GM12878 (cell line): ENCODE results near the gene EMP1. TPM values are rescaled to one million over a fixed set of nuclear protein-coding genes. Genes with fewer than 3 reads are reported as not detected.

Experiments used
- ATAC-seq: fragments of 200-7000 bp; cut with Tn5 transposase; 3 replicates; pipeline ENCODE4 v1.9.1; 2020; ENCODE audit warnings: mild to moderate bottlenecking, moderate library complexity
- BruUV-seq: library from RNA; stranded (reverse); fragments of 400-500 nt; replicated peaks from 2 replicates; lab custom pipeline; 2021; lab: Mats Ljungman, UMichigan
- CTCF ChIA-PET: fragments of 300-600 bp; sonication (Branson Sonifier 250); formaldehyde crosslinking; extraction: SDS; loops from one replicate; lab custom pipeline; 2021; ENCODE audit warnings: inconsistent platforms; lab: Yijun Ruan, JAX
- POLR2A ChIA-PET: fragments of 350-600 bp; formaldehyde crosslinking; extraction: SDS; loops from one replicate; lab custom pipeline; 2021; ENCODE audit warnings: inconsistent platforms; lab: Charles Lee
- RAD21 ChIA-PET: fragments of 300-600 bp; sonication (Branson Sonifier 250); formaldehyde crosslinking; loops from one replicate; lab custom pipeline; 2023; ENCODE audit warnings: antibody characterized with exemption; ENCODE audit not compliant: unreplicated experiment; lab: Charles Lee
- SMC1A ChIA-PET: fragments of 300-600 bp; sonication (Branson Sonifier 250); formaldehyde crosslinking; loops from one replicate; lab custom pipeline; 2023; ENCODE audit not compliant: unreplicated experiment, uncharacterized antibody; lab: Charles Lee
- DNase-seq: peaks from one replicate; pipeline ENCODE4 v3.0.0-alpha.2; 2011; ENCODE audit warnings: low read depth, low spot score
- FAIRE-seq: peaks from 3 replicates; lab custom pipeline; 2011; peaks lifted over from hg19 to GRCh38; lab: Jason Lieb, UNC
- H2AFZ ChIP-seq: 2 replicates; pipeline ENCODE4 v1.6.0; 2011; ENCODE audit warnings: low read depth, low read length, control low read depth; ENCODE audit not compliant: control insufficient read depth
- H3K27ac ChIP-seq: 2 replicates; pipeline ENCODE4 v1.5.1; 2011; ENCODE audit warnings: control low read depth; ENCODE audit not compliant: control insufficient read depth, insufficient read depth
- H3K27me3 ChIP-seq, 2 experiments: replicated peaks in 1 of 2; 2 replicates each; pipeline versions ENCODE4 v1.6.0 to v1.6.1; 2011; ENCODE audit warnings: low read length in 1 of 2; ENCODE audit not compliant: control insufficient read depth in 2 of 2, insufficient read depth in 2 of 2
- H3K36me3 ChIP-seq, 2 experiments: 2 replicates each; pipeline ENCODE4 v1.5.1; 2011; ENCODE audit warnings: low read length in 1 of 2; ENCODE audit not compliant: control insufficient read depth in 2 of 2, insufficient read depth in 2 of 2
- H3K4me1 ChIP-seq: 2 replicates; pipeline ENCODE4 v1.6.1; 2011; ENCODE audit warnings: mild to moderate bottlenecking, low read length, moderate library complexity, mixed read lengths; ENCODE audit not compliant: control insufficient read depth, insufficient read depth
- H3K4me2 ChIP-seq: 2 replicates; pipeline ENCODE4 v1.6.0; 2011; ENCODE audit warnings: control low read depth; ENCODE audit not compliant: control insufficient read depth, insufficient read depth
- H3K4me3 ChIP-seq: fragments of 200-600 bp; sonication (generic); 2 replicates; pipeline ENCODE4 v1.5.1; 2016
- H3K79me2 ChIP-seq: 2 replicates; pipeline ENCODE4 v1.6.0; 2011; ENCODE audit warnings: low read length; ENCODE audit not compliant: control insufficient read depth, insufficient read depth
- H3K9ac ChIP-seq: 2 replicates; pipeline ENCODE4 v1.8.0; 2011; ENCODE audit warnings: low read length, control low read depth, mixed read lengths; ENCODE audit not compliant: control insufficient read depth, insufficient read depth
- H3K9me3 ChIP-seq: replicated peaks from 3 replicates; pipeline ENCODE4 v1.5.1; 2011; ENCODE audit warnings: mild to moderate bottlenecking, low read length; ENCODE audit not compliant: control insufficient read depth, insufficient read depth
- H4K20me1 ChIP-seq: 2 replicates; pipeline ENCODE4 v1.6.0; 2011; ENCODE audit not compliant: control insufficient read depth, insufficient read depth
- BMI1 ChIP-seq: fragments of 450-650 bp; IDR thresholded peaks from 2 replicates; pipeline ENCODE4 v1.6.1; 2016; ENCODE audit warnings: mild to moderate bottlenecking, moderate library complexity, borderline replicate concordance
- ELK1 ChIP-seq: IDR thresholded peaks from 2 replicates; pipeline ENCODE4 v1.6.1; 2012; ENCODE audit warnings: low read depth, low read length, improper control_type of control experiment
- HCFC1 ChIP-seq: fragments of 150-350 bp; IDR thresholded peaks from 2 replicates; pipeline ENCODE4 v1.6.1; 2014; ENCODE audit warnings: low read length
- HDAC6 ChIP-seq: fragments of 200-600 bp; sonication (generic); IDR thresholded peaks from one replicate; pipeline ENCODE4 v1.8.0; 2017; ENCODE audit warnings: antibody characterized with exemption; ENCODE audit not compliant: unreplicated experiment
- IKZF1 ChIP-seq: fragments of 450-650 bp; conservative IDR thresholded peaks from 2 replicates; pipeline ENCODE4 v1.6.1; 2017; ENCODE audit warnings: antibody characterized with exemption, mild to moderate bottlenecking
- NFYA ChIP-seq: IDR thresholded peaks from 2 replicates; pipeline ENCODE4 v1.6.1; 2011; ENCODE audit warnings: low read depth, mild to moderate bottlenecking, low read length, improper control_type of control experiment, borderline replicate concordance
- POLR2A ChIP-seq: IDR thresholded peaks from 2 replicates; pipeline ENCODE4 v1.6.1; 2011; ENCODE audit warnings: low read depth, mild to moderate bottlenecking, low read length
- STAT3 ChIP-seq: IDR thresholded peaks from 2 replicates; pipeline ENCODE4 v1.6.1; 2011; ENCODE audit warnings: low read depth, low read length, improper control_type of control experiment
- SUPT20H ChIP-seq: IDR thresholded peaks from 2 replicates; pipeline ENCODE4 v1.6.1; 2011; ENCODE audit warnings: low read depth, mild to moderate bottlenecking, low read length, moderate library complexity, borderline replicate concordance; ENCODE audit not compliant: control insufficient read depth
- TAF1 ChIP-seq: IDR thresholded peaks from 2 replicates; pipeline ENCODE4 v1.6.1; 2011; ENCODE audit warnings: mild to moderate bottlenecking, low read depth, low read length, borderline replicate concordance
- ZBED1 ChIP-seq: IDR thresholded peaks from 2 replicates; pipeline ENCODE4 v1.6.1; 2016; ENCODE audit warnings: borderline replicate concordance
- ZZZ3 ChIP-seq: IDR thresholded peaks from 2 replicates; pipeline ENCODE4 v1.6.1; 2011; ENCODE audit warnings: low read depth; ENCODE audit not compliant: control insufficient read depth, insufficient read length
- WGBS: methylation state at CpG from one replicate; pipeline ENCODE4 v1.1.6; 2016; ENCODE audit warnings: low lambda C conversion rate; ENCODE audit not compliant: insufficient replicate concordance, insufficient coverage; ENCODE audit errors: missing lambda C conversion rate; 5-methylcytosine and 5-hydroxymethylcytosine counted together
- in situ Hi-C: fragments of 300-500 bp; cut with MboI; formaldehyde crosslinking; loops from 9 replicates; pipeline ENCODE4 v1.14.3; 2018; ENCODE audit warnings: mixed read lengths
- intact Hi-C: fragments of 100-400 bp; cut with micrococcal nuclease; formaldehyde crosslinking; loops from one replicate; pipeline ENCODE4 v1.14.2; 2022; ENCODE audit not compliant: unreplicated experiment
- polyA plus RNA-seq, 11 experiments: library from polyadenylated mRNA; depleted of rRNA in 4 of 11; unstranded in 6 of 11; stranded (reverse) in 5 of 11; fragments of >200 nt; fragmentation: Nextera tagmentation in 4 of 11; fragmentation: Illumina TruSeq in 1 of 11; extraction: Ambion mirVana in 4 of 11; extraction: Trizol in 1 of 11; gene quantifications; 1 replicate in 1 of 11; 2 replicates in 10 of 11; pipeline versions ENCODE4 v1.2.1 to v1.2.3, GENCODE V29; 2011 to 2016; ENCODE audit warnings: inconsistent platforms in 2 of 11, missing spikeins in 2 of 11, low read depth in 1 of 11
- total RNA-seq, 4 experiments: library from RNA; depleted of rRNA in 3 of 4; stranded (reverse); fragments of >200 nt in 3 of 4; fragmentation: Illumina TruSeq in 1 of 4; extraction: Trizol in 1 of 4; gene quantifications; 2 replicates each; pipeline versions ENCODE4 v1.2.1 to v1.2.3, GENCODE V29; 2013 to 2021
- TF ChIP-seq, protein P1 (sequence below): IDR thresholded peaks from 2 replicates; pipeline ENCODE4 v1.6.1; 2012; ENCODE audit warnings: improper control_type of control experiment, low read depth, low read length; ENCODE audit not compliant: insufficient replicate concordance
- TF ChIP-seq, protein P2 (sequence below): fragments of 450-650 bp; IDR thresholded peaks from 2 replicates; pipeline ENCODE4 v1.6.1; 2017; ENCODE audit warnings: mild to moderate bottlenecking, moderate library complexity

Gene EMP1
- total and polyA plus RNA-seq, 10 of the 15 experiments (the other 5 are each of a cell fraction or from before 2014, with no cell fraction given): 0.09 to 0.90 (median 0.25) TPM; not detected in 1

GRCh38 chr12:13248964-13249363 lies 52.4 kb downstream of the EMP1 start:
- H3K9me3 ChIP-seq: no peaks in the 10 kb centered on the region
- in situ Hi-C loops: no loop called here
- BruUV-seq: no TSS peak
- DNase-seq (no peak), ATAC-seq (no peak), FAIRE-seq (no peak)
- no peaks in the 10 kb centered on the region for H3K4me1 ChIP-seq
- H4K20me1 ChIP-seq: no peaks in the 10 kb centered on the region
- ChIA-PET POLR2A (no interaction called here), SMC1A (no interaction called here), CTCF (interaction anchor here (0.7 kb wide), 1 partner anchor 386 kb away, joined by 3 read pairs; no protein-coding TSS in a partner anchor), RAD21 (no interaction called here)
- H2AFZ ChIP-seq: no peak overlapping the region
- H3K27ac ChIP-seq: no peak overlapping the region
- H3K79me2 ChIP-seq: no peaks in the 10 kb centered on the region
- peaks cover 1 to 5% of the 10 kb centered on the region in 2 experiments; a peak in 1 of 4 replicates for H3K27me3 ChIP-seq
- H3K36me3 ChIP-seq: no peaks in the 10 kb centered on the region
- 0% methylated on average over 1 of the region's 1 CpG for WGBS
- H3K4me2 ChIP-seq: no peak overlapping the region
- H3K4me3 ChIP-seq: no peak overlapping the region
- intact Hi-C loops: no loop called here
- H3K9ac ChIP-seq: no peak overlapping the region
- TF ChIP-seq NFYA (no peak), HDAC6 (no peak), ZBED1 (no peak), HCFC1 (no peak), BMI1 (no peak), ZZZ3 (no peak), STAT3 (no peak), IKZF1 (no peak), SUPT20H (no peak), POLR2A (no peak), ELK1 (no peak), TAF1 (no peak)
- TF ChIP-seq, protein P1, sequence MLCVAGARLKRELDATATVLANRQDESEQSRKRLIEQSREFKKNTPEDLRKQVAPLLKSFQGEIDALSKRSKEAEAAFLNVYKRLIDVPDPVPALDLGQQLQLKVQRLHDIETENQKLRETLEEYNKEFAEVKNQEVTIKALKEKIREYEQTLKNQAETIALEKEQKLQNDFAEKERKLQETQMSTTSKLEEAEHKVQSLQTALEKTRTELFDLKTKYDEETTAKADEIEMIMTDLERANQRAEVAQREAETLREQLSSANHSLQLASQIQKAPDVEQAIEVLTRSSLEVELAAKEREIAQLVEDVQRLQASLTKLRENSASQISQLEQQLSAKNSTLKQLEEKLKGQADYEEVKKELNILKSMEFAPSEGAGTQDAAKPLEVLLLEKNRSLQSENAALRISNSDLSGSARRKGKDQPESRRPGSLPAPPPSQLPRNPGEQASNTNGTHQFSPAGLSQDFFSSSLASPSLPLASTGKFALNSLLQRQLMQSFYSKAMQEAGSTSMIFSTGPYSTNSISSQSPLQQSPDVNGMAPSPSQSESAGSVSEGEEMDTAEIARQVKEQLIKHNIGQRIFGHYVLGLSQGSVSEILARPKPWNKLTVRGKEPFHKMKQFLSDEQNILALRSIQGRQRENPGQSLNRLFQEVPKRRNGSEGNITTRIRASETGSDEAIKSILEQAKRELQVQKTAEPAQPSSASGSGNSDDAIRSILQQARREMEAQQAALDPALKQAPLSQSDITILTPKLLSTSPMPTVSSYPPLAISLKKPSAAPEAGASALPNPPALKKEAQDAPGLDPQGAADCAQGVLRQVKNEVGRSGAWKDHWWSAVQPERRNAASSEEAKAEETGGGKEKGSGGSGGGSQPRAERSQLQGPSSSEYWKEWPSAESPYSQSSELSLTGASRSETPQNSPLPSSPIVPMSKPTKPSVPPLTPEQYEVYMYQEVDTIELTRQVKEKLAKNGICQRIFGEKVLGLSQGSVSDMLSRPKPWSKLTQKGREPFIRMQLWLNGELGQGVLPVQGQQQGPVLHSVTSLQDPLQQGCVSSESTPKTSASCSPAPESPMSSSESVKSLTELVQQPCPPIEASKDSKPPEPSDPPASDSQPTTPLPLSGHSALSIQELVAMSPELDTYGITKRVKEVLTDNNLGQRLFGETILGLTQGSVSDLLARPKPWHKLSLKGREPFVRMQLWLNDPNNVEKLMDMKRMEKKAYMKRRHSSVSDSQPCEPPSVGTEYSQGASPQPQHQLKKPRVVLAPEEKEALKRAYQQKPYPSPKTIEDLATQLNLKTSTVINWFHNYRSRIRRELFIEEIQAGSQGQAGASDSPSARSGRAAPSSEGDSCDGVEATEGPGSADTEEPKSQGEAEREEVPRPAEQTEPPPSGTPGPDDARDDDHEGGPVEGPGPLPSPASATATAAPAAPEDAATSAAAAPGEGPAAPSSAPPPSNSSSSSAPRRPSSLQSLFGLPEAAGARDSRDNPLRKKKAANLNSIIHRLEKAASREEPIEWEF: no peak
- TF ChIP-seq, protein P2, sequence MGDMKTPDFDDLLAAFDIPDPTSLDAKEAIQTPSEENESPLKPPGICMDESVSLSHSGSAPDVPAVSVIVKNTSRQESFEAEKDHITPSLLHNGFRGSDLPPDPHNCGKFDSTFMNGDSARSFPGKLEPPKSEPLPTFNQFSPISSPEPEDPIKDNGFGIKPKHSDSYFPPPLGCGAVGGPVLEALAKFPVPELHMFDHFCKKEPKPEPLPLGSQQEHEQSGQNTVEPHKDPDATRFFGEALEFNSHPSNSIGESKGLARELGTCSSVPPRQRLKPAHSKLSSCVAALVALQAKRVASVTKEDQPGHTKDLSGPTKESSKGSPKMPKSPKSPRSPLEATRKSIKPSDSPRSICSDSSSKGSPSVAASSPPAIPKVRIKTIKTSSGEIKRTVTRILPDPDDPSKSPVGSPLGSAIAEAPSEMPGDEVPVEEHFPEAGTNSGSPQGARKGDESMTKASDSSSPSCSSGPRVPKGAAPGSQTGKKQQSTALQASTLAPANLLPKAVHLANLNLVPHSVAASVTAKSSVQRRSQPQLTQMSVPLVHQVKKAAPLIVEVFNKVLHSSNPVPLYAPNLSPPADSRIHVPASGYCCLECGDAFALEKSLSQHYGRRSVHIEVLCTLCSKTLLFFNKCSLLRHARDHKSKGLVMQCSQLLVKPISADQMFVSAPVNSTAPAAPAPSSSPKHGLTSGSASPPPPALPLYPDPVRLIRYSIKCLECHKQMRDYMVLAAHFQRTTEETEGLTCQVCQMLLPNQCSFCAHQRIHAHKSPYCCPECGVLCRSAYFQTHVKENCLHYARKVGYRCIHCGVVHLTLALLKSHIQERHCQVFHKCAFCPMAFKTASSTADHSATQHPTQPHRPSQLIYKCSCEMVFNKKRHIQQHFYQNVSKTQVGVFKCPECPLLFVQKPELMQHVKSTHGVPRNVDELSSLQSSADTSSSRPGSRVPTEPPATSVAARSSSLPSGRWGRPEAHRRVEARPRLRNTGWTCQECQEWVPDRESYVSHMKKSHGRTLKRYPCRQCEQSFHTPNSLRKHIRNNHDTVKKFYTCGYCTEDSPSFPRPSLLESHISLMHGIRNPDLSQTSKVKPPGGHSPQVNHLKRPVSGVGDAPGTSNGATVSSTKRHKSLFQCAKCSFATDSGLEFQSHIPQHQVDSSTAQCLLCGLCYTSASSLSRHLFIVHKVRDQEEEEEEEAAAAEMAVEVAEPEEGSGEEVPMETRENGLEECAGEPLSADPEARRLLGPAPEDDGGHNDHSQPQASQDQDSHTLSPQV: no peak
